ENCODE measurements around the gene CPNE8.

GRCh38 chr12:38869036-38869435 lies 36.4 kb downstream of the CPNE8 start:
- TF ChIP-seq POLR2A (IDR thresholded peaks at IDR 0.05) (no peak), CTCF (IDR thresholded peaks at IDR 0.05) (no peak)

All from prostate gland (tissue), 2 donors.